ENCODE data around the gene ADORA3.

Gene ADORA3

DNA sequence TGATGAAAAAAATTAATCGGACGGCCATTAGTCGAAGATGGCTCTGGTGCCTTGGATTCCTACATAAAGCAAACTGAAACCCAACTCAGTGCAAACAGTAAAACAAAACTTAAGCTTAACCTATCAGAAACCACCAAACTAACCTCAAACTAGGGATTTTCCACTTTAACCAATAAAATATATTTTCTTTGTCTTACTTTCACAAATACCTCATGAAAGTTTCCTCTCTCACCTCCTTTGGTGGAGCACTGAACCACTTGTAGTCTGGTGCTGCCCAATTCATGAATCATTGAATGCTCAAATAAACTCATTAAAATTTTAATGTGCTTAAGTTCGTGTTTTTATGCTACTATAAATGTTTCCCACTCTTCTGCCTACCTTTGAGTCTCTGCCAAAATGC lies 7.0 kb downstream of the ADORA3 start:
- Histone ChIP-seq H3K4me2 (ENCODE audit: low read length) (no peak overlapping the region), H3K36me3 (ENCODE audit: control insufficient read depth, insufficient read depth, low read length) (no peaks in the 10 kb centered on the region), H3K4me1 (ENCODE audit: control insufficient read depth, low read depth, low read length) (no peaks in the 10 kb centered on the region), H3K56ac (ENCODE audit: low read length) (no peak overlapping the region), H3K79me1 (ENCODE audit: low read length) (no peaks in the 10 kb centered on the region), H2BK15ac (replicated peaks; ENCODE audit: low read depth) (no peak overlapping the region), H2BK5ac (ENCODE audit: low read length) (no peak overlapping the region), H4K8ac (ENCODE audit: low read depth, low read length) (no peak overlapping the region), H3K18ac (ENCODE audit: low read length) (no peak overlapping the region), H4K5ac (ENCODE audit: low read length) (no peak overlapping the region), H3K4ac (ENCODE audit: low read depth, low read length) (no peak overlapping the region), H3K27me3 (ENCODE audit: insufficient read depth, low read length, poor library complexity) (no peaks in the 10 kb centered on the region), H3K27ac (ENCODE audit: low read depth, low read length) (no peak overlapping the region), H3K4me3 (ENCODE audit: low read length) (no peak overlapping the region), H2BK120ac (ENCODE audit: low read depth, low read length) (no peak overlapping the region), H3K9ac (ENCODE audit: low read length) (no peak overlapping the region), H3K79me2 (ENCODE audit: control insufficient read depth, insufficient read depth, low read length) (no peaks in the 10 kb centered on the region), H3K23ac (ENCODE audit: low read length) (no peak overlapping the region), H2AK5ac (ENCODE audit: low read length) (no peak overlapping the region)
- whole genome bisulfite sequencing (ENCODE audit: extremely low coverage, insufficient coverage, low lambda C conversion rate) = no CpG with 5 or more reads among the region's 4 CpGs
- DNase-seq = no peak

DNA sequence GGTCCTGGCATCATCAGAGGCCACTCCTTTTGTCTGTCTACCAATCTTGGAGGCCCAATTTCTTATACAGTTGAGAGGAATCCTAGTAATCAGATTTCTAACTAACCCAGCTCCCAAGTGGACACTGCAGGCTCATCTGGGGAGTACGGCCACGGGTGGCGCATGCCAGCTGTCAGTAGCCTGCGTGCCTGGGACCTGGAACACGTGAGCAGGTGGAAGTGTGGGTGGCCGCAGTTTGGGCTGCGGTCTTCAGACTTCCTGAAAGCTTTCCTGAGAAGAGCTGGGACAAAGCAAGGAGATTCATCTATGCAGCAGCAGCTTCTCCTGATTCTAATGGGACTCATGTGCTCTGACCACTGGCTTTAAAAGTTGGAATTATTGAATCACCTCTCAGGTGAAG lies 12.4 kb downstream of the ADORA3 start:
- no peaks in the 10 kb centered on the region for H3K27me3 ChIP-seq (ENCODE audit: insufficient read depth, low read length, poor library complexity)
- H3K9ac ChIP-seq (ENCODE audit: low read length) = no peak overlapping the region
- no peak overlapping the region for H3K18ac ChIP-seq (ENCODE audit: low read length)
- H2BK120ac ChIP-seq (ENCODE audit: low read depth, low read length) = no peak overlapping the region
- no peaks in the 10 kb centered on the region for H3K36me3 ChIP-seq (ENCODE audit: control insufficient read depth, insufficient read depth, low read length)
- H3K79me1 ChIP-seq (ENCODE audit: low read length) = no peaks in the 10 kb centered on the region
- no peaks in the 10 kb centered on the region for H3K79me2 ChIP-seq (ENCODE audit: control insufficient read depth, insufficient read depth, low read length)
- H3K4me2 ChIP-seq (ENCODE audit: low read length) = no peak overlapping the region
- no peak overlapping the region for H3K23ac ChIP-seq (ENCODE audit: low read length)
- no peak overlapping the region for H4K8ac ChIP-seq (ENCODE audit: low read depth, low read length)
- no peak overlapping the region for H3K4me3 ChIP-seq (ENCODE audit: low read length)
- WGBS (ENCODE audit: extremely low coverage, insufficient coverage, low lambda C conversion rate) = no CpG with 5 or more reads among the region's 7 CpGs
- no peak overlapping the region for H2AK5ac ChIP-seq (ENCODE audit: low read length)
- H3K4ac ChIP-seq (ENCODE audit: low read depth, low read length) = no peak overlapping the region
- H2BK15ac ChIP-seq (replicated peaks; ENCODE audit: low read depth) = no peak overlapping the region
- H3K56ac ChIP-seq (ENCODE audit: low read length) = no peak overlapping the region
- no peak overlapping the region for H2BK5ac ChIP-seq (ENCODE audit: low read length)
- no peaks in the 10 kb centered on the region for H3K4me1 ChIP-seq (ENCODE audit: control insufficient read depth, low read depth, low read length)
- no peak overlapping the region for H3K27ac ChIP-seq (ENCODE audit: low read depth, low read length)
- H4K5ac ChIP-seq (ENCODE audit: low read length) = no peak overlapping the region
- DNase-seq = no peak

DNA sequence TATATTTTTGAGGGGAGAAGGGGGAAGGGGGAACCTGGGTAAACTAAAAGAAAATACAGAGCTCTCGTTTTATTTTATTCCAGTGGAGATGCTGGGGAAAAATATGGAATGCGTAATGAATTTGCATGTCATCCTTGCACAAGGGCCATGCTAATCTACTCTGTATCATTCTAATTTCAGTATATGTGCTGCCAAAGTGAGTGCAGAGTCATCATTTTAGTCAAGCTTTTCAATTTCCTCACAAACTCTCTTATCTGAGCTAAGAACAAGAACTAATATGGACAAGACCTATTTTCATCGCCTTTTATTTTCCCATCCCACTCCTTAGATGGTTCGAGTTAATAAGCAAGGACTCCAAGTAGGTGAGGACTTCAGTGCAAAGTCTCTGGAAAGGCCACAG lies 13.2 kb downstream of the ADORA3 start:
- no peak overlapping the region for H4K5ac ChIP-seq (ENCODE audit: low read length)
- H3K79me2 ChIP-seq (ENCODE audit: control insufficient read depth, insufficient read depth, low read length) = no peaks in the 10 kb centered on the region
- no peak overlapping the region for H3K27ac ChIP-seq (ENCODE audit: low read depth, low read length)
- no peak overlapping the region for H3K4me3 ChIP-seq (ENCODE audit: low read length)
- no peak overlapping the region for H3K18ac ChIP-seq (ENCODE audit: low read length)
- H3K36me3 ChIP-seq (ENCODE audit: control insufficient read depth, insufficient read depth, low read length) = no peaks in the 10 kb centered on the region
- H3K4me2 ChIP-seq (ENCODE audit: low read length) = no peak overlapping the region
- WGBS (ENCODE audit: extremely low coverage, insufficient coverage, low lambda C conversion rate) = no CpG with 5 or more reads among the region's 4 CpGs
- H3K79me1 ChIP-seq (ENCODE audit: low read length) = no peaks in the 10 kb centered on the region
- no peak overlapping the region for H4K8ac ChIP-seq (ENCODE audit: low read depth, low read length)
- no peak overlapping the region for H2BK5ac ChIP-seq (ENCODE audit: low read length)
- H2BK120ac ChIP-seq (ENCODE audit: low read depth, low read length) = no peak overlapping the region
- H3K4me1 ChIP-seq (ENCODE audit: control insufficient read depth, low read depth, low read length) = no peaks in the 10 kb centered on the region
- no peak overlapping the region for H3K4ac ChIP-seq (ENCODE audit: low read depth, low read length)
- no peak overlapping the region for H3K9ac ChIP-seq (ENCODE audit: low read length)
- no peaks in the 10 kb centered on the region for H3K27me3 ChIP-seq (ENCODE audit: insufficient read depth, low read length, poor library complexity)
- no peak for DNase-seq
- H3K56ac ChIP-seq (ENCODE audit: low read length) = no peak overlapping the region
- no peak overlapping the region for H2BK15ac ChIP-seq (replicated peaks; ENCODE audit: low read depth)
- H2AK5ac ChIP-seq (ENCODE audit: low read length) = no peak overlapping the region
- no peak overlapping the region for H3K23ac ChIP-seq (ENCODE audit: low read length)

DNA sequence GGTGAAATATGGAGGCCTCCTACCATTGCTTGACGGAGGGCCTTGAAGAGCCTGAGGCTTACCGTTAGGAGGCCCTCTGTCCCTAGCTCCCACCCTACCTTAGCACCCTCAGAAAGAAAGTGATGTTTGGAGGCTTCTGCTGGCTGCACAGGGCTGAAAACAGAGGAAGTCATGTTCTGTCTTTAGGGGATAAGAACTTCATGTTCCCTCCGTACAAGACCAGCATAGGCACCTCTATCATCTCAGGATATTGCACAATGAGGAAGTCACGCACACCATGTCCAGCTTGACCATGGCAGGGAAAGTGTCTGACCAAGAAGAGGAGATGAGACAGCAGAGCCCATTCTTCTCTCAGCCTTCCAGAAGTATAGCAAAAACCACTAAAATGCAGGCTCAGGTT lies 13.8 kb downstream of the ADORA3 start:
- no peaks in the 10 kb centered on the region for H3K79me1 ChIP-seq (ENCODE audit: low read length)
- H2BK120ac ChIP-seq (ENCODE audit: low read depth, low read length) = no peak overlapping the region
- no peaks in the 10 kb centered on the region for H3K79me2 ChIP-seq (ENCODE audit: control insufficient read depth, insufficient read depth, low read length)
- H3K4me3 ChIP-seq (ENCODE audit: low read length) = no peak overlapping the region
- WGBS (ENCODE audit: extremely low coverage, insufficient coverage, low lambda C conversion rate) = no CpG with 5 or more reads among the region's 4 CpGs
- H3K4me1 ChIP-seq (ENCODE audit: control insufficient read depth, low read depth, low read length) = no peaks in the 10 kb centered on the region
- H3K27me3 ChIP-seq (ENCODE audit: insufficient read depth, low read length, poor library complexity) = no peaks in the 10 kb centered on the region
- no peak for DNase-seq
- no peak overlapping the region for H4K5ac ChIP-seq (ENCODE audit: low read length)
- no peak overlapping the region for H3K23ac ChIP-seq (ENCODE audit: low read length)
- H4K8ac ChIP-seq (ENCODE audit: low read depth, low read length) = no peak overlapping the region
- no peak overlapping the region for H3K18ac ChIP-seq (ENCODE audit: low read length)
- H3K56ac ChIP-seq (ENCODE audit: low read length) = no peak overlapping the region
- H2BK5ac ChIP-seq (ENCODE audit: low read length) = no peak overlapping the region
- no peak overlapping the region for H3K4ac ChIP-seq (ENCODE audit: low read depth, low read length)
- no peak overlapping the region for H2BK15ac ChIP-seq (replicated peaks; ENCODE audit: low read depth)
- H3K36me3 ChIP-seq (ENCODE audit: control insufficient read depth, insufficient read depth, low read length) = no peaks in the 10 kb centered on the region
- no peak overlapping the region for H3K9ac ChIP-seq (ENCODE audit: low read length)
- no peak overlapping the region for H2AK5ac ChIP-seq (ENCODE audit: low read length)
- H3K4me2 ChIP-seq (ENCODE audit: low read length) = no peak overlapping the region
- H3K27ac ChIP-seq (ENCODE audit: low read depth, low read length) = no peak overlapping the region

DNA sequence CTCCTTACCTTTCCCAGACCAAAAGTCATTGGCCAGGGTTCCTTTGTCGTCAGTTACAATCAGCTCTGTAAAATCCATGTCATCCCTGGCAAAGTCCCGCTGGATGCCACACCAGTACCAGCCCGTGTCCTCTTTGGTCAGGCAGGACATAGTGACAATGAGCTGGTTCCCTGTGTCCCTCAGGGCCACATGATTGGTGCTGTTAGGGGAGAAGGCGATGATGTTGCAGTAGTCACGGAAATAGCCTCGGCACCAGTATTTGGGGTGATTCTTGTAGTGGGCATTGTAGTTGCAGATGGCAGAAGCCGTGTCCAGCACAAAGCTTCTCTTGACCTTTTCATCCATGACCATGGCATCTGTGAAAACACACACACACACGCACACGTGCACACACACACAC lies 14.8 kb downstream of the ADORA3 start:
- Histone ChIP-seq H2BK120ac (ENCODE audit: low read depth, low read length) (no peak overlapping the region), H3K4ac (ENCODE audit: low read depth, low read length) (no peak overlapping the region), H3K9ac (ENCODE audit: low read length) (no peak overlapping the region), H2BK5ac (ENCODE audit: low read length) (no peak overlapping the region), H3K18ac (ENCODE audit: low read length) (no peak overlapping the region), H2BK15ac (replicated peaks; ENCODE audit: low read depth) (no peak overlapping the region), H4K8ac (ENCODE audit: low read depth, low read length) (no peak overlapping the region), H3K27ac (ENCODE audit: low read depth, low read length) (no peak overlapping the region), H3K23ac (ENCODE audit: low read length) (no peak overlapping the region), H3K4me2 (ENCODE audit: low read length) (no peak overlapping the region), H3K4me3 (ENCODE audit: low read length) (no peak overlapping the region), H3K79me1 (ENCODE audit: low read length) (no peaks in the 10 kb centered on the region), H3K27me3 (ENCODE audit: insufficient read depth, low read length, poor library complexity) (no peaks in the 10 kb centered on the region), H3K36me3 (ENCODE audit: control insufficient read depth, insufficient read depth, low read length) (no peaks in the 10 kb centered on the region), H3K79me2 (ENCODE audit: control insufficient read depth, insufficient read depth, low read length) (no peaks in the 10 kb centered on the region), H2AK5ac (ENCODE audit: low read length) (no peak overlapping the region), H4K5ac (ENCODE audit: low read length) (no peak overlapping the region), H3K4me1 (ENCODE audit: control insufficient read depth, low read depth, low read length) (no peaks in the 10 kb centered on the region), H3K56ac (ENCODE audit: low read length) (no peak overlapping the region)
- DNase-seq = no peak
- WGBS (ENCODE audit: extremely low coverage, insufficient coverage, low lambda C conversion rate) = no CpG with 5 or more reads among the region's 9 CpGs

DNA sequence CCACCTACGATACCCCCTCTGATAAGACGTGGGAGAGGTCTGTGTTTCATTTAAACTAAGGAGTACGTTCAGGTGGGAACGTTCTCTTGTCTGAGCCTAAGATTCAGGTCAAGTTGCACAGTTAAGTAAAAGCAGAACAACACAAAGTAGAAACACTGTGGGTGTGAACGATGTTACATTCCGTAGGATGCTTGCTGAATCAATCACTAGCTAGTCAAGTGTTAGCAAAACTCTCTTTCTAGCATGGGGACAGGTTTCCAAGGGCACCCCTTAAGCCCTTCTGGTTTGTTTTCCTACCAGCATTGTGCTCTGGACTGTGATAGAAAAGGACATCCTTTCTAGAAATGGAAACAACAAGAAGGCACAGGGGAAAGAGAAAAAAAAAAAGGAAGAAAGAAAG lies 16.3 kb downstream of the ADORA3 start:
- no peaks in the 10 kb centered on the region for H3K36me3 ChIP-seq (ENCODE audit: control insufficient read depth, insufficient read depth, low read length)
- no peak overlapping the region for H2AK5ac ChIP-seq (ENCODE audit: low read length)
- H3K27ac ChIP-seq (ENCODE audit: low read depth, low read length) = no peak overlapping the region
- no peak overlapping the region for H3K56ac ChIP-seq (ENCODE audit: low read length)
- H3K27me3 ChIP-seq (ENCODE audit: insufficient read depth, low read length, poor library complexity) = no peaks in the 10 kb centered on the region
- no peak overlapping the region for H3K4me3 ChIP-seq (ENCODE audit: low read length)
- no peak overlapping the region for H2BK120ac ChIP-seq (ENCODE audit: low read depth, low read length)
- no peak for DNase-seq
- no peak overlapping the region for H3K18ac ChIP-seq (ENCODE audit: low read length)
- no peak overlapping the region for H3K9ac ChIP-seq (ENCODE audit: low read length)
- H3K4ac ChIP-seq (ENCODE audit: low read depth, low read length) = no peak overlapping the region
- no peaks in the 10 kb centered on the region for H3K79me2 ChIP-seq (ENCODE audit: control insufficient read depth, insufficient read depth, low read length)
- H3K4me2 ChIP-seq (ENCODE audit: low read length) = no peak overlapping the region
- WGBS (ENCODE audit: extremely low coverage, insufficient coverage, low lambda C conversion rate) = no CpG with 5 or more reads among the region's 6 CpGs
- H3K79me1 ChIP-seq (ENCODE audit: low read length) = no peaks in the 10 kb centered on the region
- no peak overlapping the region for H4K5ac ChIP-seq (ENCODE audit: low read length)
- H2BK5ac ChIP-seq (ENCODE audit: low read length) = no peak overlapping the region
- no peak overlapping the region for H4K8ac ChIP-seq (ENCODE audit: low read depth, low read length)
- H3K4me1 ChIP-seq (ENCODE audit: control insufficient read depth, low read depth, low read length) = no peaks in the 10 kb centered on the region
- H2BK15ac ChIP-seq (replicated peaks; ENCODE audit: low read depth) = no peak overlapping the region
- no peak overlapping the region for H3K23ac ChIP-seq (ENCODE audit: low read length)

Measured in mesendoderm (in vitro differentiated cells).